HepG2 (cell line): ENCODE results near the gene C2orf76. TPM values are rescaled to one million over a fixed set of nuclear protein-coding genes. Genes with fewer than 3 reads are reported as not detected.

Experiments used
- ATAC-seq: fragments of 200-7000 bp; cut with Tn5 transposase; 3 replicates; pipeline ENCODE4 v1.9.1; 2020; ENCODE audit warnings: mild to moderate bottlenecking, moderate library complexity
- BruUV-seq: library from RNA; stranded (reverse); fragments of 400-500 nt; replicated peaks from 2 replicates; lab custom pipeline; 2021; lab: Mats Ljungman, UMichigan
- CTCF ChIA-PET: fragments of 300-600 bp; formaldehyde crosslinking; extraction: SDS; loops from one replicate; lab custom pipeline; 2021; ENCODE audit warnings: low total read pairs, inconsistent platforms, low intra/inter-chr PET ratio; lab: Yijun Ruan, JAX
- POLR2A ChIA-PET: fragments of 350-600 bp; sonication (Branson Sonifier 250); formaldehyde crosslinking; loops from one replicate; lab custom pipeline; 2020; ENCODE audit warnings: antibody characterized with exemption, inconsistent platforms; lab: Yijun Ruan, JAX
- DNase-seq: peaks from one replicate; pipeline ENCODE4 v3.0.0-alpha.2; 2015; ENCODE audit warnings: low spot score
- FAIRE-seq: peaks from 3 replicates; lab custom pipeline; 2011; peaks lifted over from hg19 to GRCh38; lab: Jason Lieb, UNC
- H2AFZ ChIP-seq: one replicate; pipeline ENCODE4 v1.6.1; 2011; ENCODE audit warnings: low read length, inconsistent platforms
- H3K27ac ChIP-seq: fragments of 300-600 bp; 3 replicates; pipeline ENCODE4 v1.8.0; 2011; ENCODE audit warnings: mixed run types, mild to moderate bottlenecking, mixed read lengths, low read length, inconsistent platforms; ENCODE audit not compliant: insufficient read depth; ENCODE audit errors: extremely low read length
- H3K27me3 ChIP-seq, 2 experiments: fragments of 200-600 bp in 1 of 2; 2 replicates in 1 of 2; 3 replicates in 1 of 2; pipeline versions ENCODE4 v1.6.0 to v1.8.0; 2011; ENCODE audit warnings: low read length in 2 of 2, mild to moderate bottlenecking in 2 of 2, moderate library complexity in 2 of 2, inconsistent platforms in 1 of 2; ENCODE audit not compliant: insufficient read depth in 2 of 2, control insufficient read depth in 1 of 2
- H3K36me3 ChIP-seq, 2 experiments: fragments of 200-600 bp in 1 of 2; replicated peaks in 1 of 2; 2 replicates in 1 of 2; 3 replicates in 1 of 2; pipeline versions ENCODE4 v1.5.1 to v1.8.0; 2011; ENCODE audit warnings: low read length in 2 of 2, inconsistent platforms in 1 of 2; ENCODE audit not compliant: insufficient read depth in 2 of 2, control insufficient read depth in 1 of 2
- H3K4me1 ChIP-seq: 2 replicates; pipeline ENCODE4 v1.5.1; 2012; ENCODE audit warnings: low read length, inconsistent platforms; ENCODE audit not compliant: insufficient read depth
- H3K4me2 ChIP-seq: 2 replicates; pipeline ENCODE4 v1.6.0; 2011; ENCODE audit warnings: low read depth, low read length, inconsistent platforms
- H3K4me3 ChIP-seq, 3 experiments: fragments of 200-600 bp in 1 of 3; sonication (generic), shearing (Covaris generic) in 1 of 3; replicated peaks in 1 of 3; 2 replicates each; pipeline ENCODE4 v1.5.1; 2011 to 2016; ENCODE audit warnings: low read length in 3 of 3, inconsistent platforms in 2 of 3, low read depth in 2 of 3, mild to moderate bottlenecking in 2 of 3, control low read depth in 1 of 3, mixed read lengths in 1 of 3; ENCODE audit not compliant: insufficient read depth in 1 of 3
- H3K79me2 ChIP-seq: one replicate; pipeline ENCODE4 v1.6.1; 2011; ENCODE audit warnings: low read length, inconsistent platforms; ENCODE audit not compliant: insufficient read depth
- H3K9ac ChIP-seq: 2 replicates; pipeline ENCODE4 v1.6.0; 2011; ENCODE audit warnings: mild to moderate bottlenecking, low read depth, low read length, inconsistent platforms; ENCODE audit not compliant: insufficient read depth
- H3K9me3 ChIP-seq: 2 replicates; pipeline ENCODE4 v1.5.1; 2012; ENCODE audit warnings: mild to moderate bottlenecking, low read length
- H4K20me1 ChIP-seq: 2 replicates; pipeline ENCODE4 v1.6.0; 2011; ENCODE audit warnings: inconsistent platforms, mild to moderate bottlenecking, low read length, moderate library complexity; ENCODE audit not compliant: insufficient read depth
- AHR ChIP-seq: IDR thresholded peaks from 2 replicates; pipeline ENCODE4 v1.6.1; 2018; ENCODE audit warnings: missing genetic modification reagents, missing compliant biosample characterization
- CCAR2 ChIP-seq: fragments of 200-400 bp; formaldehyde crosslinking; optimal IDR thresholded peaks from 2 replicates; pipeline ENCODE3; 2018; ENCODE audit warnings: low read depth, mild to moderate bottlenecking, low read length, moderate library complexity
- GFI1 ChIP-seq: sonication (generic); formaldehyde crosslinking; IDR thresholded peaks from 2 replicates; pipeline ENCODE4 v1.5.0; 2020; ENCODE audit warnings: missing genetic modification reagents, mild to moderate bottlenecking, borderline replicate concordance
- HNF4A ChIP-seq: sonication (generic); formaldehyde crosslinking; IDR thresholded peaks from 2 replicates; pipeline ENCODE4 v1.4.0; 2020; ENCODE audit warnings: missing genetic modification reagents
- HNF4G ChIP-seq, 2 experiments: sonication (generic) in 1 of 2; formaldehyde crosslinking in 1 of 2; IDR thresholded peaks; 2 replicates each; pipeline versions ENCODE4 v1.4.0 to v1.6.1; 2011 to 2020; ENCODE audit warnings: borderline replicate concordance in 2 of 2, low read depth in 2 of 2, mild to moderate bottlenecking in 2 of 2, low read length in 1 of 2, missing genetic modification reagents in 1 of 2, moderate library complexity in 1 of 2
- MYC ChIP-seq: sonication (generic); formaldehyde crosslinking; IDR thresholded peaks from 2 replicates; pipeline ENCODE4 v1.9.0; 2021; ENCODE audit warnings: missing genetic modification reagents, borderline replicate concordance
- NFYC ChIP-seq: IDR thresholded peaks from 2 replicates; pipeline ENCODE4 v1.6.1; 2016; ENCODE audit warnings: missing genetic modification reagents, missing compliant biosample characterization
- SOX13 ChIP-seq, 3 experiments: fragments of 450-650 bp in 1 of 3; sonication (generic) in 1 of 3; formaldehyde crosslinking in 1 of 3; IDR thresholded peaks in 2 of 3; conservative IDR thresholded peaks in 1 of 3; 2 replicates each; pipeline versions ENCODE4 v1.5.0 to v1.6.1; 2016 to 2020; ENCODE audit warnings: antibody characterized with exemption in 1 of 3, mild to moderate bottlenecking in 1 of 3, missing compliant biosample characterization in 1 of 3, missing genetic modification reagents in 1 of 3, moderate library complexity in 1 of 3
- SOX5 ChIP-seq: IDR thresholded peaks from 2 replicates; pipeline ENCODE4 v1.6.1; 2016; ENCODE audit warnings: borderline replicate concordance
- SOX6 ChIP-seq, 2 experiments: fragments of 450-650 bp in 1 of 2; sonication (generic) in 1 of 2; formaldehyde crosslinking in 1 of 2; IDR thresholded peaks; 2 replicates each; pipeline versions ENCODE4 v1.4.0 to v1.6.1; 2017 to 2020; ENCODE audit warnings: antibody characterized with exemption in 1 of 2, mild to moderate bottlenecking in 1 of 2, missing genetic modification reagents in 1 of 2
- ZNF263 ChIP-seq: sonication (generic); formaldehyde crosslinking; IDR thresholded peaks from 2 replicates; pipeline ENCODE4 v1.4.0; 2020; ENCODE audit warnings: missing genetic modification reagents
- ZNF441 ChIP-seq: sonication (generic); formaldehyde crosslinking; IDR thresholded peaks from 2 replicates; pipeline ENCODE4 v1.7.0; 2021; ENCODE audit warnings: missing genetic modification reagents, borderline replicate concordance
- WGBS: methylation state at CpG from one replicate; pipeline ENCODE4 v1.1.6; 2017; ENCODE audit warnings: low lambda C conversion rate; 5-methylcytosine and 5-hydroxymethylcytosine counted together
- in situ Hi-C: cut with HindIII; loops from 2 replicates; pipeline ENCODE4 v1.10.0; 2017; ENCODE audit warnings: low pct_unique_long_range_greater_than_20kb; ENCODE audit not compliant: extremely low pct_ligation_motif_present
- intact Hi-C: fragments of 100-400 bp; cut with micrococcal nuclease; formaldehyde crosslinking; loops from one replicate; pipeline ENCODE4 v1.10.0; 2022; ENCODE audit not compliant: unreplicated experiment
- polyA plus RNA-seq, 8 experiments: library from polyadenylated mRNA; depleted of rRNA in 3 of 8; stranded (reverse) in 7 of 8; unstranded in 1 of 8; fragments of >200 nt; fragmentation: Illumina TruSeq in 4 of 8; extraction: Trizol in 4 of 8; gene quantifications; 2 replicates each; pipeline versions ENCODE4 v1.2.1 to v1.2.3, GENCODE V29; 2011 to 2016; ENCODE audit warnings: low read depth in 4 of 8, missing spikeins in 1 of 8, mixed read lengths in 1 of 8; ENCODE audit not compliant: insufficient read depth in 1 of 8
- total RNA-seq, 5 experiments: library from RNA; depleted of rRNA; stranded (reverse); fragments of >200 nt; fragmentation: Illumina TruSeq; extraction: Trizol; gene quantifications; 2 replicates each; pipeline ENCODE4 v1.2.3, GENCODE V29; 2016; ENCODE audit warnings: low read depth in 1 of 5
- TF ChIP-seq, protein P1 (sequence below): IDR thresholded peaks from 2 replicates; pipeline ENCODE4 v1.4.0; 2020; ENCODE audit warnings: mild to moderate bottlenecking, missing genetic modification reagents

C2orf76 gene
- total and polyA plus RNA-seq, 2 of the 13 experiments (the other 11 are each of a cell fraction or from before 2014, with no cell fraction given) = 7.7 to 8.5 TPM

DNA sequence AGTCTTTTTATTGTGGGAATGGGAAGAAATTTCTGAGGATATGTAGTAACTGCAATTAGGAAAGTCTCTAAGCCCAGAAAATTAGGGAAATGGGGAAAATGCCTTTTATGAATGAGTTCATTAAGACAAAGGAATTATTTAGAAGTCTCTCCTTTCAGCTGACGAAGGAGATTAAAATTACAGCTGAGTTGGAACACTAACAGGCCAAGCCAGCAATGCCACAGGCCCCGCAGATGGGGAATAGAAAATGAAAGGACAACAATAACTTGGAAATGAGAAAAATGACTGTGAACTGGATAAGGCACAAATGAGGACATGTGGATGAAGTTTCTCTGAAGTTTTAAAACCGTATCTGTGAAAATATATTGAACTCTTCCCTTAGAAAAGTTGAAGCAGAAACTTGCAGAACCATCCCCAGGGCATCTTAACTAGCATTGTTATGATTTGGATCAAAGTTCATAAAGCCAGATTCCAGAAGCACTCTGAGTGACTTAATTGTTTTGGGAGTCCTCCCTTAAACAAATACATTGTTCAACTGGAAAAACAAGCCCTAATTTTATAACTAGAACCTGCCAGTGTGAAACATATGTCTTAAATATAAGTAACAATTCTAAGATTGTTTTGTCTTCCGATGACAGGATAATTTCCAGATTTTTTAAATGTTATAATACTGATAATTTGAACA, 51.3 kb downstream of the C2orf76 start:
- no peaks in the 10 kb centered on the region for H3K36me3 ChIP-seq
- DNase-seq = peak; percentile 52
- no peaks in the 10 kb centered on the region for H3K79me2 ChIP-seq
- H3K27ac ChIP-seq = no peak overlapping the region
- no peak overlapping the region for H2AFZ ChIP-seq
- BruUV-seq = no TSS peak
- in situ Hi-C loops (loop anchor here (10.0 kb wide), 1 partner anchor 431 kb away; no protein-coding TSS in a partner anchor), intact Hi-C loops (no loop called here)
- 61% methylated on average over 4 of the region's 4 CpGs for WGBS
- no peaks in the 10 kb centered on the region for H4K20me1 ChIP-seq
- no peaks in the 10 kb centered on the region for H3K27me3 ChIP-seq
- POLR2A ChIA-PET = no interaction called here
- TF ChIP-seq GFI1 (0 out of 2 replicates have a peak, but pooled peaks have one; percentile 44), CCAR2 (no peak), ZNF441 (no peak), HNF4G (IDR thresholded peaks at IDR 0.05; ENCODE audit: borderline replicate concordance, low read depth, low read length) (peak; percentile 23; the same call in 1 of the 2 replicates), HNF4G (CRISPR knock-in tag; IDR thresholded peaks at IDR 0.05; ENCODE audit: borderline replicate concordance, low read depth) (no peak), SOX6 (IDR thresholded peaks at IDR 0.05) (no peak), SOX6 (CRISPR knock-in tag; IDR thresholded peaks at IDR 0.05) (peak; percentile 42; the same call in 1 of the 2 replicates), ZNF263 (CRISPR knock-in tag) (peak; percentile 94; the same call in 1 of the 2 replicates), MYC (CRISPR knock-in tag) (no peak), HNF4A (peak; percentile 42; the same call in 1 of the 2 replicates), AHR (CRISPR knock-in tag) (no peak), SOX13 (IDR thresholded peaks at IDR 0.05) (no peak), SOX13 (CRISPR knock-in tag; conservative IDR thresholded peaks at IDR 0.05 in 1 of 2, IDR thresholded peaks at IDR 0.05 in 1 of 2) (peak in 1 of 2 experiments; percentile 78; a peak in 2 of 4 replicates), NFYC (CRISPR knock-in tag) (no peak), SOX5 (peak; percentile 73; the same call in 1 of the 2 replicates)
- TF ChIP-seq, protein P1, sequence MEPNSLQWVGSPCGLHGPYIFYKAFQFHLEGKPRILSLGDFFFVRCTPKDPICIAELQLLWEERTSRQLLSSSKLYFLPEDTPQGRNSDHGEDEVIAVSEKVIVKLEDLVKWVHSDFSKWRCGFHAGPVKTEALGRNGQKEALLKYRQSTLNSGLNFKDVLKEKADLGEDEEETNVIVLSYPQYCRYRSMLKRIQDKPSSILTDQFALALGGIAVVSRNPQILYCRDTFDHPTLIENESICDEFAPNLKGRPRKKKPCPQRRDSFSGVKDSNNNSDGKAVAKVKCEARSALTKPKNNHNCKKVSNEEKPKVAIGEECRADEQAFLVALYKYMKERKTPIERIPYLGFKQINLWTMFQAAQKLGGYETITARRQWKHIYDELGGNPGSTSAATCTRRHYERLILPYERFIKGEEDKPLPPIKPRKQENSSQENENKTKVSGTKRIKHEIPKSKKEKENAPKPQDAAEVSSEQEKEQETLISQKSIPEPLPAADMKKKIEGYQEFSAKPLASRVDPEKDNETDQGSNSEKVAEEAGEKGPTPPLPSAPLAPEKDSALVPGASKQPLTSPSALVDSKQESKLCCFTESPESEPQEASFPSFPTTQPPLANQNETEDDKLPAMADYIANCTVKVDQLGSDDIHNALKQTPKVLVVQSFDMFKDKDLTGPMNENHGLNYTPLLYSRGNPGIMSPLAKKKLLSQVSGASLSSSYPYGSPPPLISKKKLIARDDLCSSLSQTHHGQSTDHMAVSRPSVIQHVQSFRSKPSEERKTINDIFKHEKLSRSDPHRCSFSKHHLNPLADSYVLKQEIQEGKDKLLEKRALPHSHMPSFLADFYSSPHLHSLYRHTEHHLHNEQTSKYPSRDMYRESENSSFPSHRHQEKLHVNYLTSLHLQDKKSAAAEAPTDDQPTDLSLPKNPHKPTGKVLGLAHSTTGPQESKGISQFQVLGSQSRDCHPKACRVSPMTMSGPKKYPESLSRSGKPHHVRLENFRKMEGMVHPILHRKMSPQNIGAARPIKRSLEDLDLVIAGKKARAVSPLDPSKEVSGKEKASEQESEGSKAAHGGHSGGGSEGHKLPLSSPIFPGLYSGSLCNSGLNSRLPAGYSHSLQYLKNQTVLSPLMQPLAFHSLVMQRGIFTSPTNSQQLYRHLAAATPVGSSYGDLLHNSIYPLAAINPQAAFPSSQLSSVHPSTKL (CRISPR knock-in tag) = peak; percentile 12; the same call in 1 of the 2 replicates
- TF ChIP-seq, all 625 proteins: peak for 8
- Histone ChIP-seq H3K4me3 (no peak overlapping the region), H3K9me3 (no peaks in the 10 kb centered on the region), H3K4me1 (peaks cover 14% of the 10 kb centered on the region), H3K9ac (no peak overlapping the region), H3K4me2 (no peak overlapping the region)
- CTCF ChIA-PET = no interaction called here
- no peak for ATAC-seq
- no peak for FAIRE-seq
